ENCODE measurements around the gene TRAF3.

Gene TRAF3

DNA sequence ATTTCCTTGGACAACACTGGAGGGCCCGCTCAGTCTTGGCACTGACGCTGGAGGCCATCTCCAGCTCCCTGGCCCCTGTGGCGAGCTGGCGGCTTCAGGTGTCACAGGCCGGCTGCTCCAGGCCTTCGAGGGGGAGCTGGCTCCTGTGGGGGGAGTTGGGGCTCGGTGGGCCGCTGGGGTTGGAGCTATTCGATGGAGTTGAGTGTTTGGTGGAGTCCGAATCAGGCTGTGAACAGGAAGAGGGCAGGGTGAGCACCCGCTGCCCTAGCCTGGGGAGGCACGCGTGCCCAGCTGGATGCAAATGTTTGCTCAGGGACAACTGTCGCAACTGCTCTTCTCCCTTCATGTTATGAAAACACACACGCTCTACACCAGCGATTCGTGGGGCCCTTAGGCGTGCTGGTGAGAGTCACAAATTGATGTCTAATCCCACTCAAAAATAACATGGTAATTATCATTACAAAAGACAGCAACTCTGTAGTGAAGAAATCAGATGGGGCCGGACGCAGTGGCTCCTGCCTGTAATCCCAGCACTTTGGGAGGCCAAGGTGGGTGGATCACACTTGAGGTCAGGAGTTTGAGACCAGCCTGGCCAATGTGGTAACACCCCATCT lies 156.5 kb downstream of the TRAF3 start:
- Histone ChIP-seq H3K4me1 (ENCODE audit: insufficient read depth, low read length, severe bottlenecking) (peaks cover 89% of the 10 kb centered on the region), H3K27ac (ENCODE audit: low read depth, low read length, poor library complexity, severe bottlenecking) (peak overlapping the region; percentile 99)

DNA sequence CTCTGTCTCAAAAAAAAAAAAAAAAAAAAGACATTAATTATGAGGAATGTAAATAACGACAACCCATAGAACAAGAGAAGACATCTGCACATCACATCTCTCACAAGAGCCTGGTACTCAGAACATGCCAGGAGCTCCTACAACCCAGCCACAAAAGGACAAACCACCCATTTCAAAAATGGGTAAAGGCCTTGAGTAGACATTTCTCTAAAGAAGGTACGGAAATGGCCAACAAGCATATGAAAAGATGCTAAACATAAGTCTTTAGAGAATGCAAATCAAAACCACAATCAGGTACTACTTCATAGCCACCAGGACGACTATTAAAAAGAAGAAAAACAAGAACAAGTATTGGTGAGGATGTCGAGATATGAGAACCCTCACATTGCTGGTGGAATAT lies 158.5 kb downstream of the TRAF3 start:
- Histone ChIP-seq H3K27me3 (ENCODE audit: insufficient read depth, low read length) (no peaks in the 10 kb centered on the region), H3K9ac (ENCODE audit: low read length) (peak overlapping the region; percentile 37; the same call in 1 of the 2 replicates), H2AFZ (ENCODE audit: low read length) (no peak overlapping the region), H3K27ac (ENCODE audit: low read depth, low read length, poor library complexity, severe bottlenecking) (peak overlapping the region; percentile 99), H3K9me3 (ENCODE audit: low read length) (no peaks in the 10 kb centered on the region), H3K9me2 (ENCODE audit: low read depth, low read length) (no peaks in the 10 kb centered on the region), H3K4me3 (ENCODE audit: low read depth, low read length, poor library complexity, severe bottlenecking) (no peak overlapping the region), H3K79me2 (ENCODE audit: insufficient read depth, low read length) (no peaks in the 10 kb centered on the region), H3F3A (ENCODE audit: insufficient read depth, low read length) (no peaks in the 10 kb centered on the region), H3K4me2 (ENCODE audit: low read length) (peak overlapping the region; percentile 26; the same call in 1 of the 2 replicates), H3K36me3 (ENCODE audit: insufficient read depth, low read length) (no peaks in the 10 kb centered on the region; the same call in 1 of the 2 replicates), H3K4me1 (ENCODE audit: insufficient read depth, low read length, severe bottlenecking) (peaks cover 98% of the 10 kb centered on the region), H4K20me1 (ENCODE audit: insufficient read depth, low read length) (no peaks in the 10 kb centered on the region)
- TF ChIP-seq, protein P1, sequence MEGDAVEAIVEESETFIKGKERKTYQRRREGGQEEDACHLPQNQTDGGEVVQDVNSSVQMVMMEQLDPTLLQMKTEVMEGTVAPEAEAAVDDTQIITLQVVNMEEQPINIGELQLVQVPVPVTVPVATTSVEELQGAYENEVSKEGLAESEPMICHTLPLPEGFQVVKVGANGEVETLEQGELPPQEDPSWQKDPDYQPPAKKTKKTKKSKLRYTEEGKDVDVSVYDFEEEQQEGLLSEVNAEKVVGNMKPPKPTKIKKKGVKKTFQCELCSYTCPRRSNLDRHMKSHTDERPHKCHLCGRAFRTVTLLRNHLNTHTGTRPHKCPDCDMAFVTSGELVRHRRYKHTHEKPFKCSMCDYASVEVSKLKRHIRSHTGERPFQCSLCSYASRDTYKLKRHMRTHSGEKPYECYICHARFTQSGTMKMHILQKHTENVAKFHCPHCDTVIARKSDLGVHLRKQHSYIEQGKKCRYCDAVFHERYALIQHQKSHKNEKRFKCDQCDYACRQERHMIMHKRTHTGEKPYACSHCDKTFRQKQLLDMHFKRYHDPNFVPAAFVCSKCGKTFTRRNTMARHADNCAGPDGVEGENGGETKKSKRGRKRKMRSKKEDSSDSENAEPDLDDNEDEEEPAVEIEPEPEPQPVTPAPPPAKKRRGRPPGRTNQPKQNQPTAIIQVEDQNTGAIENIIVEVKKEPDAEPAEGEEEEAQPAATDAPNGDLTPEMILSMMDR (IDR thresholded peaks at IDR 0.05; ENCODE audit: low read length) = no peak
- no peak for TF ChIP-seq EZH2 (IDR thresholded peaks at IDR 0.05; ENCODE audit: borderline replicate concordance, low read length)

More for the DNA sequence above, 156.5 kb downstream of the TRAF3 start:
- Histone ChIP-seq H3K36me3 (ENCODE audit: insufficient read depth, low read length) (no peaks in the 10 kb centered on the region), H3K4me2 (ENCODE audit: low read length) (peak overlapping the region; percentile 49; the same call in 1 of the 2 replicates), H4K20me1 (ENCODE audit: insufficient read depth, low read length) (no peaks in the 10 kb centered on the region), H3K79me2 (ENCODE audit: insufficient read depth, low read length) (no peaks in the 10 kb centered on the region), H2AFZ (ENCODE audit: low read length) (no peak overlapping the region), H3F3A (ENCODE audit: insufficient read depth, low read length) (no peaks in the 10 kb centered on the region), H3K9ac (ENCODE audit: low read length) (peak overlapping the region; percentile 58), H3K4me3 (ENCODE audit: low read depth, low read length, poor library complexity, severe bottlenecking) (no peak overlapping the region), H3K27me3 (ENCODE audit: insufficient read depth, low read length) (no peaks in the 10 kb centered on the region), H3K9me2 (ENCODE audit: low read depth, low read length) (no peaks in the 10 kb centered on the region), H3K9me3 (ENCODE audit: low read length) (no peaks in the 10 kb centered on the region)
- TF ChIP-seq, protein P1 (IDR thresholded peaks at IDR 0.05; ENCODE audit: low read length) = no peak

DNA sequence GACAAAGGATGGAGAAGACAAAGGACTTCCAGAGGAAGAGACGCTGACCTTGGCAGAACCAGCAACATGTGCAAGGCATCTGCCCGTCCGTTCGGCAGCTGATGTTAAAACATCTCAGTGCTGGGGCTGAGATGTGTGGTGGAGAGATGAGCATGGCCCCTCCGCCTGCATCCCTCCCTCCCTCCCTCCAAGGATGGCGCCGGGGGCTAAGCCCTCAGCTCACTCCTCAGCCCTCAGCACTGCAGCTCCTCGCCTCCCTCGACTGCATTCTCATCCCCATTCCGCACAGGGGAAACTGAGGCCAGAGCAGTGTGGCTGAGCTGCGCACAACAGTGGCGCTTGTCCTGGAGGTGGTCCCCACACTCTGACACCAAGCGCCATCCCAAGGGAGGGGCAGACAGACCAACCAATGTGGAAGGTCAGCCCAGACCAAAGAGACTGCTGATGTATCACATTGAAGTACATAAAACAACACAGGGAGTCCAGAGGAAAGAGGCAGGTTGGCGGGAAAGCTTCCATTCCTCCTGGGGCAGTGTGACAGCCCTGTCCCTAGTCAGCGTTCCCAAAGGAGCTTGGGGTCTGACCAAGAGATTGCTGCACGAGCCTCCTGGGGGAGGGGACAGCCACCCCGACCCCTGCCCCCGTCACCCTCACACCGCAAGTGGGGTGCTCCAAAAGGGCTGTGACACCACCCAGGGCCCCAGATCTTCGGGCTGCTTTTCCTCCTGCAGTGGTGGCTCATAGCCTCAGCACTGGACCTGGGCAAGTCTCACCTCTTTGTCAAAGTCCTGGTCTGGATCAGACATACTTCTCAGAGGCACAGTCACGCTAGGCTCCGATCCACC lies 160.3 kb downstream of the TRAF3 start:
- TF ChIP-seq, protein P1 (IDR thresholded peaks at IDR 0.05; ENCODE audit: low read length) = no peak
- no peak for TF ChIP-seq EZH2 (IDR thresholded peaks at IDR 0.05; ENCODE audit: borderline replicate concordance, low read length)
- no peaks in the 10 kb centered on the region for H3K9me3 ChIP-seq (ENCODE audit: low read length)
- H3K4me2 ChIP-seq (ENCODE audit: low read length) = no peak overlapping the region
- H3K36me3 ChIP-seq (ENCODE audit: insufficient read depth, low read length) = no peaks in the 10 kb centered on the region; the same call in 1 of the 2 replicates
- H4K20me1 ChIP-seq (ENCODE audit: insufficient read depth, low read length) = no peaks in the 10 kb centered on the region
- no peak overlapping the region for H2AFZ ChIP-seq (ENCODE audit: low read length)
- no peak overlapping the region for H3K4me3 ChIP-seq (ENCODE audit: low read depth, low read length, poor library complexity, severe bottlenecking)
- H3K9ac ChIP-seq (ENCODE audit: low read length) = peak overlapping the region; percentile 22; the same call in 1 of the 2 replicates
- H3K79me2 ChIP-seq (ENCODE audit: insufficient read depth, low read length) = no peaks in the 10 kb centered on the region
- H3K9me2 ChIP-seq (ENCODE audit: low read depth, low read length) = no peaks in the 10 kb centered on the region
- H3F3A ChIP-seq (ENCODE audit: insufficient read depth, low read length) = 0 out of 2 replicates have a peak, but pooled peaks cover 6% of the 10 kb centered on the region
- H3K27ac ChIP-seq (ENCODE audit: low read depth, low read length, poor library complexity, severe bottlenecking) = peak overlapping the region; percentile 99
- no peaks in the 10 kb centered on the region for H3K27me3 ChIP-seq (ENCODE audit: insufficient read depth, low read length)
- H3K4me1 ChIP-seq (ENCODE audit: insufficient read depth, low read length, severe bottlenecking) = peaks cover 98% of the 10 kb centered on the region

All from OCI-LY1 (cell line).